ENCODE data around the gene REC114.

Gene REC114

DNA sequence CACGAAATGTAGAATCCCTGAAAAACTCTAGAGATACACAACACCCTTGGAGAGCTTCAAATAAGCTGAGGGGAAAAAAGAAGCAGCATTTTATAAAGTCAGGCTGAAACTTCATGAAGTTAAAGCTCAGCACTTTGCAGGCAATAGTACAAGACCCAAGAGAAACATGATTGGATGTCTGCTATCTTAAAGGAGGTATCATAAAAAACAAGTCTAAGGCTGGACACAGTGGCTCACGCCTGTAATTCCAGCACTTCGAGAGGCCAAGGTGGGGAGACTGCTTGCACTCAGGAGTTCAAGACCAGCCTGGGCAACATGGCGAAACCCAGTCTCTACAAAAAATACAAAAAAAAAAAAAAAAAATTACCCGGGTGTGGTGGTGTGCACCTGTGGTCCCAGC, 147.3 kb downstream of the REC114 start:
- H3K4me3 ChIP-seq (ENCODE audit: low read depth, low read length), result no peak overlapping the region
- TF ChIP-seq, protein P1, sequence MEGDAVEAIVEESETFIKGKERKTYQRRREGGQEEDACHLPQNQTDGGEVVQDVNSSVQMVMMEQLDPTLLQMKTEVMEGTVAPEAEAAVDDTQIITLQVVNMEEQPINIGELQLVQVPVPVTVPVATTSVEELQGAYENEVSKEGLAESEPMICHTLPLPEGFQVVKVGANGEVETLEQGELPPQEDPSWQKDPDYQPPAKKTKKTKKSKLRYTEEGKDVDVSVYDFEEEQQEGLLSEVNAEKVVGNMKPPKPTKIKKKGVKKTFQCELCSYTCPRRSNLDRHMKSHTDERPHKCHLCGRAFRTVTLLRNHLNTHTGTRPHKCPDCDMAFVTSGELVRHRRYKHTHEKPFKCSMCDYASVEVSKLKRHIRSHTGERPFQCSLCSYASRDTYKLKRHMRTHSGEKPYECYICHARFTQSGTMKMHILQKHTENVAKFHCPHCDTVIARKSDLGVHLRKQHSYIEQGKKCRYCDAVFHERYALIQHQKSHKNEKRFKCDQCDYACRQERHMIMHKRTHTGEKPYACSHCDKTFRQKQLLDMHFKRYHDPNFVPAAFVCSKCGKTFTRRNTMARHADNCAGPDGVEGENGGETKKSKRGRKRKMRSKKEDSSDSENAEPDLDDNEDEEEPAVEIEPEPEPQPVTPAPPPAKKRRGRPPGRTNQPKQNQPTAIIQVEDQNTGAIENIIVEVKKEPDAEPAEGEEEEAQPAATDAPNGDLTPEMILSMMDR (IDR thresholded peaks at IDR 0.05; ENCODE audit: control insufficient read depth, extremely low read depth, insufficient read depth), result no peak
- DNase-seq (ENCODE audit: low read depth), result no peak

DNA sequence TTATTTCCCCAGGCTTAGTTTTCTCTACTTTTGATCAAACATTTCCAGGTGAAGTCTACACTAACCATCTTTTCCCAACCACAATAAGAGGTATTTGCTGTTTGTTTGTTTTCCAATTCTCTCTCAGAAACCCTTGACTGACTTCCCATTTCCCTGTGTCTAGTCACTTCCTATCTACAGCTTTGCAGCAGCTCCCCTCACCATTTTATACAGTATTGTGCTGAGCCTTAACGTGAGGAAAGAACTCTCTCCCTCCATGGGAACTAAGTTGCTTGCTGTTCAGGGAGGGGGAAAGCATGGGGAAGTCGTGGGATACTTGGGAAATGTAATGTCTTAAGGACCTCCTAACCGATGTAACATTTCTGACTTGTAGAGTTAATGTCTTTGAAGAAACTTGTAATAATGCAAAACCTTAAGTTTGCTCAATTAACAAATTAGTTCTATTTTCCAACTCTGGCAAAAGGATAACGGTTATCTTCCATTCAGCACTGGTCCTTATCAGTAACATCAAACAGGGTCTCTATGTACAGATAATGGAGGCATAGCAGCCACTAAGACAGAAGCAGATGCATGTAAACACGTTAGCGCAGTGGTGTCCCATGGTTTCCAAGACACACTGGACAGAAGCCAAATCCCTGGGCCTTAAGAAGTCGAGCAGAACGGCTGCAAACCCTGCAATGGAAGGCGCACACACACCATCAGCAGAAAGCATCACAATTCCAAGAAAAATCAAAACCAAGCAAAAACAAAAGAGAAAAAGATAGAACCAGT, 150.5 kb downstream of the REC114 start:
- H3K4me3 ChIP-seq (ENCODE audit: low read depth, low read length), result no peak overlapping the region
- no peak for DNase-seq (ENCODE audit: low read depth)
- TF ChIP-seq, protein P1 (IDR thresholded peaks at IDR 0.05; ENCODE audit: control insufficient read depth, extremely low read depth, insufficient read depth), result no peak

DNA sequence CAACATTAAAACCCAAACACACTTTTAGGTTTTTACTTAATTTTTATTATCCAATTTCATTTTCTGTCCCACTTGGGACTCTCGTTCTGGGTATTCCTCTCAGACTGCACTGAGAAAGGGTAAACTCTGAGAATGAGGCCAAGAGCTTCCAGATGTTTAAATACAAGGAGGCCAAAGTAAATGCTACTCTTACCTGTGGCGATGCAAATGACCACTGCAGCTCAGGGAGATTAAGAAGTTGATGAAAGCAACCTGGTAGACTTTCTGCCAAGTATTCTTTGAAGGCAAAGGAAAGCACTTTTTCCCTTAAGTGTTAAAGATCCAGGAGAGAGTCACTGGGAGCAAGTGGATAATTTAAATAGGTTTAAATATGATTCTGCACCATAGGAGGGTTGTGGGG, 151.1 kb downstream of the REC114 start:
- no peak for DNase-seq (ENCODE audit: low read depth)
- TF ChIP-seq, protein P1 (IDR thresholded peaks at IDR 0.05; ENCODE audit: control insufficient read depth, extremely low read depth, insufficient read depth), result no peak

DNA sequence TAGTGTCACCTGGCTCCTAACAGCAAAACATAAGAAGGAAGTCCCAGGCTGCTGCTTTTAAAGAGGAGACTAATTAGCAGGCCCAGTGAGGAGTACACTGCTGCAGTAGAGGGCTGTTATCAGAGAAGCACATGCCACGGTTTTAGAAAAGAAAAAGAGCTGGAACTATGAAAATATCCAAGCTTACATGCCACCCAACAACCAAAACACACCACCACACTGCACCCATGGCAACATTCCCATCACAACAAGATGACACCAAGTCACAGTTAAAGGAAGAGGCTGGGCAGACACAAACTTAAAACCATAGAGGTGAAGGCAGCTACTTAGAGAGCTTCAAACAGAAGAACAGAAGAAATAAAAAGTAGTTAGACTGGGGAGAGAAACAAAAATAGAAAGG, 153.2 kb downstream of the REC114 start:
- TF ChIP-seq, protein P1 (IDR thresholded peaks at IDR 0.05; ENCODE audit: control insufficient read depth, extremely low read depth, insufficient read depth), result no peak
- DNase-seq (ENCODE audit: low read depth), result no peak

More for the DNA sequence above, 151.1 kb downstream of the REC114 start:
- H3K4me3 ChIP-seq (ENCODE audit: low read depth, low read length), result no peak overlapping the region

DNA sequence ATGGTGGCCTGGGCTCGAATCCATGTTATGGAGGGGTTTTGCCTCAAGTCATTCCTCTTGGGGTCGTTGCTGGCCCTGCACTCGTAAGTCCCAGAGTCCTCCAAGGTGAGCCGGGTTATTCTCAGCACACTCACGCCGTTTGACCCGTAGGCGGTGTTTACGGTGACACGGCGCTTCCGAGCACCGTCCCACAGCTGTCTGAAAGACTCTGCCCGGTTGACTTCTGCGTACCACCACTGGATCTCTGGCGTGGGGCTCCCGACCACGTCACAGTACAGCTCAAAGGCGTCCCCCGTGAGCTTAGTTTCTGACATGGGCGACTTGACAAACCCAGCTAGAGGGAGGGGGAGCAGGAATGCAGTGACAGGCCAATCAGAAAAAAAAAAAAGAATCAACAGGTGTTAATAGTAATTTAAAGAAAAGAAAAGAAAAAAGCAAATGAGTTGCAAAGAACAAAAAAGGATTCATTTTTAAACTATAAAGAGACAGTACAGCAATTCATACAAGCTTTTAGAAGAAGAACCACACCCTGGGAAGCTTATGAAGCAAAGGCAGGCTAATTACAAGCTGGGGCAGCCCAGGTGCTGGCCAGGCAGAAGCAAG, 154.2 kb downstream of the REC114 start:
- no peak overlapping the region for H3K4me3 ChIP-seq (ENCODE audit: low read depth, low read length)
- DNase-seq (ENCODE audit: low read depth), result no peak
- TF ChIP-seq, protein P1 (IDR thresholded peaks at IDR 0.05; ENCODE audit: control insufficient read depth, extremely low read depth, insufficient read depth), result no peak

More for the DNA sequence above, 153.2 kb downstream of the REC114 start:
- H3K4me3 ChIP-seq (ENCODE audit: low read depth, low read length), result no peak overlapping the region

DNA sequence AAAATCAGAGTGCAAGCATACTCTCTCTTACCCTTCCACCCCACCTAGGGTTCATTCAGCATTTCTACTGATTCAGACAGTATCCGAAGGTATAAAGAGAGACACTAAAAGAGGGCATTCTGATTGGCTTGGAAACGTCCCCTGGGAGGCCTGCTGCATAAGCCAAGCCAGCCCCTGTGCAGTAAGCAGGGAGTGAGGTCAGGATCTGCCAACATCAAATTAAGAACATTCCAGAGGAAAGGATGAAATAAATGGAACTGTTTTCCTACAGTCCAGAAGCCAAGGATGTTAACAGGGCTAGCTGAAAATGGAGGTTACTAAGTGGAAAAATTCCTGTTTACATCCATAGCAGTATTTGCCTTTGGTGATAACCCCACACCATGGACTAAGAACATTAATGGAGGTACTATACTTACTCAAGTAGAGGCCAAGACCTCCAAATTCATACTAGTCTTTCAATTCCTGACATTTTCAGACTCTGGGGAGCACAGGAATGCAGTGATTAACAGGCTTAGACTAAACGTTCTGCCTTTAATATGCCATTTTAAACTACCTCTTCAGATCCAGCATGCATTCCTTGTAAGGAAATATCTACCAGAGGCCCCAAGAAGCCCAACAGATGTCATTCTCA, 155.7 kb downstream of the REC114 start:
- H3K4me3 ChIP-seq (ENCODE audit: low read depth, low read length), result no peak overlapping the region
- TF ChIP-seq, protein P1 (IDR thresholded peaks at IDR 0.05; ENCODE audit: control insufficient read depth, extremely low read depth, insufficient read depth), result no peak
- DNase-seq (ENCODE audit: low read depth), result no peak
